Right forelimb (tissue), 1 donor: ENCODE measurements around the gene DSC2.
"Not testable (repeated sequence)": the region's sequence is repeated elsewhere in the genome, so short reads cannot be mapped to it uniquely, and the experiment has no call there.

ENCODE experiments used
- DNase-seq: peaks from one replicate; pipeline ENCODE4 v3.0.0-alpha.2; 2018

Gene DSC2

DNA sequence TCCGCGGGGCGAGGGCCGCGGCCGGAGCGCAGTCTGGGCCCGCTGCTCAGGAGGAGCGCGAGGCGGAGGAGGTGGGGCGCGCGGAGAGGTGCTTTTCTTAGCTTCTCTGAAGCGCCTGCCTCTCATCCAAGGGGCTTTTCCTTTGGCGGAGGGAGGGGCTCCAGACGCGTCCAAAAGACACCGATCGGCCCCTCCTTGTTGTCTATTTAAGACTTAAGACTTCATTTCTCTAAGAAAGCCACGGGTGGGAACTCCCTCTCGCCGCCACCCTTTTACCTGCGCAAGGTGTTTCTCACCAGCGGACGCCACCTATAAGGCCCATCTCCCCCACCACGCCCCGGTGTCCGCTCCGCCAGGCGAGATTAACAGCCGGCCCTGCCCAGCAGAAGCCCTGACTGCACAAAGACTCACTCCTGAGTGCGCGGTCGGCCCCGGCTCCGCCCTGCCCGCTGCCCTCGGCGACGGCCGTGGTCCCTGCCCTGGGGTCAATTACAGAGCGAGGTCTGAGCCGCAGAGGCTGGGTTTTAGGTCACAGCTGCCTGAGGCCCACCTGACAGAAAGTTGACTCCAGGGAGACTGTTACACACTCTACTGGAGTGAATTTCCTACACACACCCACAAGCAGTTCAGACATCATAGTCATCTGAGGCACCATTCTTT lies at the start of gene DSC2:
Gene DSC2 (minus strand): TSS at position 397 of the 660 bp plus-strand sequence. CDS start 450 bp downstream, outside the sequence.
- DNase-seq = no peak

DNA sequence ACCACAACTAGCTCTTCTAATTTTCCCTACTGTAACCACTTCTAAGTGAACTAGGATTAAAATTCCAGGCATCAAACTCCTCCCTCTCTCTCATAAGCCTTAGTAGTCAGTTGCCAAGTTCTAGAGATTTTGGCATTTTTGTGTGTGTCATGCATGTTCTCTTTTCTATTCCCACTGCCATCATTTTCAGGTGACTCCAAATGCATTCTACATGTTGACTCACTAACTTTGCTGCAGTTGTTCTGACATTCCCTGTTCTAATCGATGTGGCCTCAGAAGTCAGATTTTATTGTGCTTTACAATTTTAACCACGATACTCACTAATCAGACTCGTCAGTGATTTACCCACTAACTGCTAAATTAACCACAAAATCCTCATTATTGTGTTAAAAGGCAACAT lies 47.1 kb upstream of the DSC2 start:
- DNase-seq = no peak

DNA sequence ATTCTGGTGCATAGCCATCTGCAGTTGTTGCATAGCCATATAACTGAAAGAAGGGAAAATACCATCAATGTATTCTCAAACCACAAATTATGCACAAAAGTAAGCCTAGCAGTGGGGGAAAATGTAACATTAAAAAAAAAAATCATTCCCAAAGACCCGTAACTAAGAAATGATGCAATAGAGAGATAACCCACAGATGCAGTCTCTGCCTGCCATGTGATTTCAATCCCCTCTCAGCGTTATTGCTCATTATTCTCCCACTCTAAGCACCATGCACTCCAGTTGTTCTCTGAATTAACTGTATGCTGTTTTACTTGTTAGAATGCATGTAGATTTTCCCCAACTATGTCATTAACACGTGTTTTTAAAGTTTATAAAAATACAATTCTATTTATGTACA lies 46.4 kb upstream of the DSC2 start:
- no peak for DNase-seq

DNA sequence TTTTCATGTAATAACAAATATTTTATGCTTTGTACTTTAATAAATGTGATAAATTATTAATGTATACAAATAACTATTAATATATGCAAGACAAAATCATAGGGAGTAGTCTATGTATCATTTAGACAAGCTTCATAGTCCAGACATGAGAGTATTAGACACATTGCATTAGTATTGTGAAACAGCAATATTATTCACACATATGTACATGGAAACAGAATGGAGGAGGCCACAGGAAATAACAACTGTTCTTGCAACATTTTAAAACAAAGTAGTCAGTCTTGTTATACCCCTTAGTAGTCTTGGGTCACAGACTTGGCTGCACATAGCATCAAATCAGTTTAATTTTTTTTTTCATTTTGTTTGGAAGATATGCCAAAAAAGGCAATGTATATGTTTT lies 44.6 kb upstream of the DSC2 start:
- no peak for DNase-seq

DNA sequence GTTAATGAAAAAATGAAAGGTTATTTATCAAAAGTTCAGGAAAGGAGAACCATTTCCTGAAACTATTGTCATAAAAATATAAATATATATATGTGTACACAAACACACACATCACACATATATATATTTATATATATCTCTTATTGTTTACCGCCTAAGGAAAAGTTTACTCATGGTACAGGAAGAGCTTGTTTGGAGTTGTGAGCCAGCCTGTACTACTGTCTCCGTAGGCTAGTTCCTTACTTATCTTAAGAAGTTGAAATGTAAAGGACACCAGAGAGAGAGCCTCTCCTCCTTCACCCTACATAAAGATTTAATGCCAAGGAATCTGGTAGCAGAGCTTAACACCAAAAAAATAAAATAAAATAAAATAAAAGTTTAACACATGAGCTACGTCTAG lies 40.8 kb upstream of the DSC2 start:
- no peak for DNase-seq

DNA sequence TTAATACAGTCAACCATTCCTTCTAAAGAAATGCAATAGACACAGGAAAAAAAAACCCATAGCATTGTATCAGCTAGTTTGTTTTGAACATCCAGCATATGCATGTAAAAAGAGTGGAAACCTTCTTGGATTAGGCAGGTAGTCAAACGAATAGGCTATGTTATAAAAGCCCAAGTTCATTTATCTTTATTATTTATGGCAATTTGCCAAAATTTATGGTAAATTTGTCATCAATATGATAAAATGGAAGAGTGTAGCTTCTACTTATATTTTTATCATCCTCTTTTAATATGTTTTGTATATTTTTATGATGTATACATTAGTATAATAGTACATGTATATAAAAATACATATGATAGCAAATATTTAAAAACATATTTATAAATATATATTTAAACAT lies 36.5 kb upstream of the DSC2 start:
- DNase-seq = no peak

DNA sequence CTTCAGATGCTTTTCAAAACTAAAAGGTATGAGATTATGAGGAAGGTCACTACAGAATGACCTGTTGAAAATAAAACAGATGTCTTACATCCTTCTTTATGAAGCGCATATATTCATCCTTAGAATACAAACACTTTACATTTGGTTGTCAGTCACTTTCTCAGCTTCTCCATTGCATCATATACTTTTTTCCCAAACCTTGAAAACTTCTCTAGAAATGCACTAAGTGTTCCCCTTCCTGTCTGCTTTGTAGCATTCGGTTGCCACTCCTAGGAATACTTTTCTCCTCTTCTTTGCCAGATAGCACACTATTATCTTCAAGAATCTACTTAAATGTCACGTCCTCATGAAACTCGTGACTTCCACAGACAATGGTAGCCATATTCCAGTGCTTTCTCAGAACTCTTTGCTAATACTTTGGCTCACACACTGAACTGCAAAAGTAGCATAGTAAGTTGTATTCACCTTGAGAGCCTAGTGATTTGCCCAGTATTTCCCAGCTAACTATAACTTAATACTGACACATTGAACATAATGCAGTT lies 32.8 kb upstream of the DSC2 start:
- DNase-seq = no peak

DNA sequence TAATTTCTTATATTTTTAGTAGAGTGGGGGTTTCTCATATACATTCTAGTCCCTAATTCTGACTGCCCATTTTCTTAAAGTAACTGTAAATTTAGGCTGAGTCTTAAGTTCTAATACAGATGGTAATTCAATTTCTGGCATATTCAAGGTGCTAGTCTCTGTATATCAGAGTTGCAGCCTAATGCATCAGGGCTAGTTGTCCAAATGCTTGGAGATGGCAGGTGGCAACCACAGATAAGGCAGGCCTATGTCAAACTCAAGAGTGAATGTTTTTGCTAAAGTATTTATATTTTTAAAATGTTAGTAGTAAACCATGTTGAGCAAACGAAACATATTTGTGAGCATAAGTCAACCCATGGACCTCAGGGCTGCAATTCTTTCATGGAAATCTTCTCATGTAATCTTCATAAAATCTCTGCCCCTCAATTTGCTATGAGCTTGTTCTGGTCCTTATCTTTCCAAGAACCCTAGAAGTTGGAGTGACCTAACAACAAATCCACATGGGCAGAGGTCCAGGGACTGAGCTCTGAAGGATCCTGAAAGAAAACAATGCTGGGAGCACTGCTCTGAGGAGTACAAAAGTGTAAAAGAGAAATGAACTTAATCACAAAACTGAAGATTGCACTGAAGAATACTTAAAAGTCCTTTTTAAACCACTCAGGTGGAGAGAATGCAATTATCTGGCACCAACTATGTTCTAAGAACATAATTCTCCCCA lies 27.3 kb upstream of the DSC2 start:
- DNase-seq = no peak

DNA sequence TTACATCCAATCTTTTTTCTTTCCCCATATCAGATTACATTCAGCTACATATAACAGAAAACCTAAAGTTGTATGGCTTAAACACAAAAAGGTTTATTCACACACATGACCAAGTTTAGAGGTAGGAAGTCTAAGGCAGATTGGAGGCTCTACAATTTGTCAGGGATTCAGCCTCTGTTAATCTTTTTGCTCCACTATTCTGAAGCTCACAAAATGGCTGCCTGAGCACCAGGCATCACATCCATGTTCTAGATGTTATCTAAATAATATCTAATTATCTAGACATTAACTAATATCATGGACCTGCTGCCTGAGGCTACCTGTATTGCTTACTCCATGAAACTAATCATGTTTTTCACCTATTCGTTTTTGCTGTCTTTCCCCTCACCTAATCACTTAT lies 23.7 kb upstream of the DSC2 start:
- DNase-seq = no peak

DNA sequence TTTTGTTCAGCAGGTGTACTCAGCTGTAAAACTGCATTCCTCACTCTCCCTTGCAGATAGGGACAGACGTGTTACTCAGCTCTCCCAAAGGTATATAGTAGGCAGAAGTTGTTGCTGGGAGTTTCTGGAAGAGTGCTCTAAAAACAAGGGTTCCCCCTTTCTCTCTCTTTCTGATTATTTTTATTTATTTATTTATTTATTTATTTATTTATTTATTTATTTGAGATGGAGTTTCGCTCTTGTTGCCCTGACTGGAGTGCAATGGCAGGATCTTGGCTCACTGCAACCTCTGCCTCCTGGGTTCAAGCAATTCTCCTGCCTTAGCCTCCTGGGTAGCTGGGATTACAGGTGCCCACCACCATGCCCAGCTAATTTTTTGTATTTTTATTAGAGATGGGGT lies 20.9 kb upstream of the DSC2 start:
- not testable (repeated sequence) for DNase-seq

DNA sequence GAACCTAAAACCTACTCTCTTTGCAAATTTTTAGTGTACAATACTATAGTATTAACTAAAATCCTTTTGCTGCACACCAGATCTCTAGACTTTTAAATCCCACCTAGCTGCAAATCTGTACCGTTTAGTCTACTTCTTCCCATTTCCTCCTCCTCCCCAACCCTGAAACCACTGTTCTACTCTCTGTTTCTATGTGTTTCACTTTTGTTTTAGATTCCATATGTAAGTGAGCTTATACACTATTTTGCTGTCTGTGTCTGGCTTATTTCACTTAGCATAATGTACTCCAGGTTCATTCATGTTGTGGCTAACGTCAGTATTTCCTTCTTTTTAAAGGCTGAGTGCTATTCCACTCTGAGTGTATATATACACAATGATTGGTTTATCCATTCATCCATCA lies 18.4 kb upstream of the DSC2 start:
- no peak for DNase-seq

DNA sequence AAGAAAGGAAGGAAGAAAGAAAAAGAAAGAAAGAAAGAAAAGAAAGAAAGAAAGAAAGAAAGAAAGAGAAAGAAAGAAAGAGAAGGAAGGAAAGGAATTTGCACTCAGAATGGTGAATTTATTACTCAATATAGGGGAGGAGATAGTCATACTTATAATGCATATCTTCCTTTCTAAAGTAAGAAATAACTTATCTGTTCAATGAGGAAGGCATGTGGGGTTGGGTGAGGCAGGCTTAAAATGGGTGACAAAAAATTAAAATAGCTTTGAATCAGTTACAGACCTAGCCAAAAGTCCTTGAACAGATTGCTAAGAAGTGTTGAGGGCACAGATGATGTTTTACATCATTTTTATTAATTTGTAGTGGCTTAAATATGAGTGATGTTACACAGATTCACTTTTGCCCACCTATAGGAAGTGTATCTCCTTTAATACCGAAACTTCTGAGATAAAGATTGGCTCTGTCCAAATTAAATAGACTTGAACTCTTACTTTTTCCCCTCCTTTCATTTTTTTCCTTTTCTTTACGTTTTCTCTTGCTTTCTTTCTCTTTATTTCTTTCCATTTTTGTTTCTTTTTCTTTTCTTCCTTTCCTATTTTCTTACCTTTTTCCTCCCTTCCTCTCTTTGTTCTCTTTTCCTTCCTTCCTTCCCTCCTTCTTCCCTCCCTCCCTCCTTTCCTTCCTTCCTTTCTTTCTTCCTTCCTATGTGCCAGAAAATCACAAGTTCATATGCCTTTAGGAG lies 14.8 kb upstream of the DSC2 start:
- DNase-seq = no peak

DNA sequence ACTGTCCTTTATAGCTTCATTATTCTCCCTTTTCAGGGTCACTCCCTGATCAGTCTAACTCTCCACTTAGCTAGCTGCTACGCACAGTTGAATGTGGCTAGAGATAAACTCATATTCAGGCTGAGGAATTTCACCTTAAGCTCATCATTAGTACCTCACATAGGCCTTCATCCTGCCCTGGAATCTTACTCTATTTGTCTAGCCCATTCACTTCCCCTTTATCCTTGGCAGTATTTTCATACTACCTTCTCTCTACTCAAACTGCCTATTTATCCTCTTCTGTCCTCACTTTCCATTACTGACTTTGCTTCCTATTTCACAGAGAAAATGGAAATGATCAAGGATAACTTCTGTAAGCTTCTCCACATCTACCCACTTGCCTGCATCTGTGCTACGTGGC lies 10.6 kb upstream of the DSC2 start:
- DNase-seq = no peak

DNA sequence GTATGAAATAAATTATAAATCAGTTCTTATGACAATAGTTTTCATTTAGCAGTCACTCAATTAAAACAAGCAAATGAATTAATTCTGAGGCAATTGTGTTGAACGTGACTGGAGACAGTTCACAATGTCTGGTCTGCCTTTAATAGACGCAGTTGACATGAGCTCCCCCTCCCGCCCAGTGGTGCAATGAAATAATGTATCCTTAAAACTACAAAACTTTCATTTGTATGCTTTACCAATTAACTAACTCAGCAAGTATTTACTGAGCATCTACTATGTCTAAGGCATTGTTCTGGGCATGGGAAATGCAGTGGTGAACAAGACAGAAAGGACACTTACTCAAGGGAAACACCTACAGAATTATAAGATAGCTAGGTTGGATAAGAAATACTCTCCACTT lies 3.5 kb upstream of the DSC2 start:
- no peak for DNase-seq

DNA sequence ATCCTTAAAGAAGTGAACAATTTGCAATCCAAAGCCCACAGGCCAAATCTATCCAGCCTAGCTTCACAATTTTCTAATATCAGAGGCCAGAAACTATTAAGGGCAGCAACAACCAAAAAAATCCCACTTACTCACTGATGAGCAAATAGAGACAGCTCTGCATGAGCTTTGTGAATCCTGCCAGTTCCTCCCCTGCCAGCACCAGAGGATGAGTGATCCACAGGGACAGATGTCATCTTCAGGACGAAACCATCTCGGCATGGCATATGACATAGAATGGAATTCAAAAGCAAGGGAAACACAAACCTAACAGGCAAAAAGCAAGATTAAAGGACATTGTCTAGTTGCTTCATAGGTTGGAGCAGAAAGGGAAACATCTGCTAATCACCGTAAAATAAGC lies 2.2 kb upstream of the DSC2 start:
- DNase-seq = no peak

DNA sequence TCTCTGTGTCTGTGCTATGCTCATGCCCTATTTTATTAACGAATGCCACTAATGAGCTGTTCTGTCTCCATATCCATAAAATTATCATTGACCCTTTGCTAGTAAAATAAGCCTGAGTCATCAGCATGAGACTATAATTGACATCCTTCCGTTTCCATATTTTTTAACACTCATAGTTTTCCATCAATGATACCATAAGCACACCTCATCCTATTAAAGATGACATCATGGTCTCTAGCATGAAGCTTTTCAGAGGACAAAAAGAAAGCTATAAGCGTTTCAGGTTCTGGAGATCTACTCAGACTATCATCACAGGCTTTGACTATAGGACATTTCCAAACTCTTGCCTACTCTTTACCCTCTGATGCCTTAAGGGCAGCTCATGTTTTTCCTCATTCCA lies 1.2 kb upstream of the DSC2 start:
- no peak for DNase-seq

DNA sequence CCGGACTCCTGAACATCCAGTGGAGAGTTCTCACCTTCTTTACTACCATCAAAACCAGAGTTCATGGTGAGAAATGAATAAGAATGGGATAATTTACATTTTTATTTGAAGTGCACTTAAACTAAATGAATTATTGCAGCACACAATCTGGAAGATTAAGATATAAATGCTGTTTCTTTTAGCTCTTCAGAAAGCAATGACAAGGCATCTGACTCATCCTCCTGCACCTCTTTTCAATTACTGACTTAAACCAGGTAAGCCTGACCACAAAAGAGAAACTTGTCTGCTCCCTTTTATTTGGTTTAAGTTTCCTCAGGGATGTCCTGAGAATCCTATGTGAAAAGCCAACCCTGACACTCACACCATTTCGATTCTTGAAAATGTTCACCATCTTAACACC lies 720 bp upstream of the DSC2 start:
- no peak for DNase-seq

DNA sequence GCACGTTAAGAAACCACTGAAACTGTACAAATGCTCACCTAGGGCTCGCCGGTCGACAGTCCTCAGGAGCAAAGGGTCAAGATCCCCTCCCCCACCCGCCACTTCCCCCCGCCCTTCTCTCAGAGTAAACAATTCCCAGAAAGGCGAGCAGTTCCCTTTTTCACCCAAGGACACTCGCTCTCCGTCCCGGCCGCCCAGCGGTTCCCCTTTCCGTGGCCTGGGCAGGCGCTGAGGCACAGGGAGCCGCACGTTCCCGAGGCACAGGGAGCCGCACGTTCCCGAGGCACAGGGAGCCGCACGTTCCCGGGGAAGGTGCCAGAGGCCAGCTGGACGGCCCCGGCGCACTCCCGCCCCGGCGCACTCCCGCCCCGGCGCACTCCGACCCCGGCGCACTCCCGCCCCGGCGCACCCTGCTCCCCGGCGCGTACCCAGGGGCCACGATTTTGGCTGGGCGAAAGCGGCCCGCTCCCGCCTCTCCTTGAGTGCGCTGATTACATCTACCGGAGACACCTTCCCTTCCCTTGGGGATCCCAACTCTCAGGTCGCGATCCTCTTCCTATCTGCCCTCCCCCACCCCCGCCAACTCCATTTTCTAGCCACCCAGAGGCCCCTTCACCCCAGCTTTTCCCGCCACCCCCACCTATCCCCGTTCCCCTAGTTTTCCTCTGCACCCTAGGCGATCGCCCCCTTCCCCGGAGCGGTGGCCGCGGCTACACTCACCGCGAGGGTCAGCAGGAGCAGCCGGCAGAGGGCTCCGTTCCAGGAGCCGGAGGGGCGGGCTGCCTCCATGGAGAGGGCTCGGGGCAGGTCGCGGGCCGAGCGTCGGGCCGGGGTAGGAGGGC lies 817 bp downstream of the DSC2 start:
- peak; percentile 69 for DNase-seq

DNA sequence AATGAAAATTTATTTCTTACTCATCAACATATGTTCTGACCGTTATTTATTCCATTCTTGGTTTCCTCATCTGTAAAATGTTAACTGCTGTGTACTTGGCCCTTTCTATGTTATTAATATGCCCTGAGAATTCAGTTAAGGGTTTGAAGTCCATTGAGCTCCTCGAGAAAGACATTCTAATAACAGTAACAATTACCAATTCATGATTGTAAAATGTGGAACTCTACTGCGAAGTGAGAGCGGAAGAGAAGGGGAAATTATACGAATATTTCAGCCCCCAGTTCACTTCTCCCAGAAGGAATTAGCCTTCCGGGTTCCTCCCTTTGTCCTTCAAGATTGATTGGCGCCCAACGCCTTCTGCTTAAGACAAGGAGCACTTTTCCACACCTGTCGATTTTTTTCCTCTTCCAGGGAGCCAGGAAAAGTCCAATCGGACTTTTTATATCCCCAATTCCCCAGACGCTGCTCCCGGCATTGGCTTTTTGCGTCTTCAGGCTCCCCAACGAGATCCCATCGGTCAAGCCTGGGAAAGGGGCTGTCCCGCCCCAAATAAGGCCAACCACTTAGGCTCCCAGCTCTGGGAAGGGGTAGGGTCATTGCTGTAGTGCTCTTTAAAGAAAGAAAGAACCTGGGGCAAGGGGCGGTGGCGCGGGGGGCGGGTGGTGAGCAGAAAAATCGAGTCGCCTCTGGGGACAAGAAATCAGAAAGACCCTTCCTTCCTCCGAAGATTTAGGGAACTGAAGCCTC lies 1.6 kb downstream of the DSC2 start:
- DNase-seq = no peak

DNA sequence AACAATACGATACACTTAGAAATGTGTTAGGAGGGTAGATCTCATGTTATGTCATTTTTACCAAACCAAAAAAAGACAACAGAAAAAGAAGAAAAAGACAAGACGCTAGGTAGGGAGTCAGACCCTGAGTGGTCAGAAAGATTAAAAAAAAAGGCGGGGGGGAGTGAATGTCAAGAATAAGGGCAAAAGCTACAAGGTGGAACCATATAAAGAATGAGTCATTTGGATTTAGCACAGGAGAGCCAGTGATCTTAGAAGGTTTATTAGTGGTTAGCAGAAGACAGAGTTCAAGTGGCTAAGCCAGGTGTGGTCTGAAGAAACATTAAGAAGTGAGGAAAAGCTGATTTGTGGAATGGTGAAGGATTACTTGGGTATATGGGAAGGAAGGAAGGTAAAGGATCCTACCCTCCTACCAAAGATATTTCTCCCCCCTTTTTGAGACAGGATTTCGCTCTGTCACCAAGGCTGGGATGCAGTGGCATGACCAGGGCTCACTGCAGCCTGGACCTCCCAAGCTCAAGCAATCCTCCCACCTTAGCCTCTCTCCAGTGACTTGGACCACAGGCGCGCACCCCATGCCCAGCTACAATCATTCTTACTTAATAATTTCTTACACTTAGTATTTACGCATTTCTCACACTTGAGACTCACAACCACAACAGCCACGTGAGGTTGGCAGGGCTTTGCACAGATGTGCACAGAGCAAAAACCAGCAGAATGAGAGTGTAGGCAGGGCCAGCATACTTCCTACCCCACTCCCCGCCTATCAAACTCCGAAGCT lies 2.6 kb downstream of the DSC2 start:
- no peak for DNase-seq

DNA sequence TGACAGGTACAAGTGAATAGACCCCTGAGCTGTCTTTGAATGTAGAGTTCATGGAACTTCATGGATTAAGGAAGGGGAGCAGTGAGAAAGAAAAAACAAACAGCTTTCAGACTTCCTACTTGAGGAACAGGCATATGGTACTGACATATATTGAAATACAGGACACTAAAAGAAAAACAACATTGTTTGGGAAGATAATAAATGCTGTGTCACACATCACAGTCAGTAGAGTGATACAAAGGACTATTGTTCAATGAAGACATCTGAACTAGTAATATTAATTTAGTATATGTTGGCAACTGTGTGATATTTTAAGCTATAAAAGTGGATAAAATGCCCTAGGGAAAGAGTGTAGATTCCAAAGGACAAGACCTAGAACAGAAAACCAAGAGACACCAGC lies 3.3 kb downstream of the DSC2 start:
- DNase-seq = no peak
